Trophoblast cell (in vitro differentiated cells and primary cell): ENCODE data around the gene KCP.

ENCODE experiments used
- DNase-seq, 2 donors: peaks; one replicate each; pipeline ENCODE4 v3.0.0-alpha.2; 2016
- H2AFZ ChIP-seq: 2 replicates; pipeline ENCODE4 v1.6.1; 2013; ENCODE audit warnings: low read length, moderate library complexity, mild to moderate bottlenecking; ENCODE audit not compliant: insufficient read depth, poor library complexity
- H2AK5ac ChIP-seq: 2 replicates; pipeline ENCODE4 v1.6.1; 2013; ENCODE audit warnings: mild to moderate bottlenecking, low read length
- H2BK120ac ChIP-seq: 2 replicates; pipeline ENCODE4 v1.6.1; 2013; ENCODE audit warnings: low read length, mild to moderate bottlenecking, moderate library complexity; ENCODE audit not compliant: insufficient read depth, poor library complexity
- H2BK12ac ChIP-seq: 2 replicates; pipeline ENCODE4 v1.6.1; 2013; ENCODE audit warnings: mild to moderate bottlenecking, low read length, moderate library complexity
- H2BK5ac ChIP-seq: 2 replicates; pipeline ENCODE4 v1.6.1; 2013; ENCODE audit warnings: low read length, low read depth, moderate library complexity, mild to moderate bottlenecking; ENCODE audit not compliant: poor library complexity
- H3K14ac ChIP-seq: 2 replicates; pipeline ENCODE4 v1.6.1; 2013; ENCODE audit warnings: mild to moderate bottlenecking, low read length
- H3K18ac ChIP-seq: 2 replicates; pipeline ENCODE4 v1.6.1; 2013; ENCODE audit warnings: mild to moderate bottlenecking, low read length
- H3K23ac ChIP-seq: 2 replicates; pipeline ENCODE4 v1.6.1; 2013; ENCODE audit warnings: low read length
- H3K27ac ChIP-seq: 2 replicates; pipeline ENCODE4 v1.5.1; 2013; ENCODE audit warnings: low read depth, mild to moderate bottlenecking, inconsistent platforms, low read length, moderate library complexity
- H3K27me3 ChIP-seq: 2 replicates; pipeline ENCODE4 v1.6.1; 2013; ENCODE audit warnings: inconsistent platforms, mild to moderate bottlenecking, low read length, moderate library complexity; ENCODE audit not compliant: insufficient read depth
- H3K36me3 ChIP-seq, 2 experiments: 1 replicate in 1 of 2; 2 replicates in 1 of 2; pipeline ENCODE4 v1.6.1; 2013; ENCODE audit warnings: low read length in 2 of 2, mild to moderate bottlenecking in 2 of 2, moderate library complexity in 1 of 2; ENCODE audit not compliant: insufficient read depth in 2 of 2, control insufficient read depth in 1 of 2
- H3K4ac ChIP-seq: 2 replicates; pipeline ENCODE4 v1.6.1; 2013; ENCODE audit warnings: low read depth, mild to moderate bottlenecking, low read length, moderate library complexity
- H3K4me1 ChIP-seq, 2 experiments: 1 replicate in 1 of 2; 2 replicates in 1 of 2; pipeline ENCODE4 v1.6.1; 2013; ENCODE audit warnings: low read length in 2 of 2, mild to moderate bottlenecking in 2 of 2, moderate library complexity in 1 of 2; ENCODE audit not compliant: insufficient read depth in 2 of 2, control insufficient read depth in 1 of 2
- H3K4me2 ChIP-seq: 2 replicates; pipeline ENCODE4 v1.6.1; 2013; ENCODE audit warnings: inconsistent platforms, mild to moderate bottlenecking, low read length, moderate library complexity
- H3K4me3 ChIP-seq: 2 replicates; pipeline ENCODE4 v1.5.1; 2013; ENCODE audit warnings: mild to moderate bottlenecking, low read depth, low read length, inconsistent platforms
- H3K79me1 ChIP-seq: one replicate; pipeline ENCODE4 v1.6.1; 2013; ENCODE audit warnings: low read length
- H3K79me2 ChIP-seq: 2 replicates; pipeline ENCODE4 v1.6.1; 2013; ENCODE audit warnings: low read length, mild to moderate bottlenecking; ENCODE audit not compliant: control insufficient read depth, insufficient read depth, poor library complexity
- H3K9ac ChIP-seq: 2 replicates; pipeline ENCODE4 v1.6.1; 2013; ENCODE audit warnings: mild to moderate bottlenecking, low read length
- H3K9me3 ChIP-seq: 2 replicates; pipeline ENCODE4 v1.6.1; 2013; ENCODE audit warnings: low read depth, mild to moderate bottlenecking, control low read depth, inconsistent platforms, low read length; ENCODE audit not compliant: insufficient read depth
- H4K12ac ChIP-seq: 2 replicates; pipeline ENCODE4 v1.6.1; 2013; ENCODE audit warnings: low read depth, mild to moderate bottlenecking, low read length, moderate library complexity
- H4K8ac ChIP-seq: 2 replicates; pipeline ENCODE4 v1.6.1; 2013; ENCODE audit warnings: low read depth, mild to moderate bottlenecking, low read length, moderate library complexity
- H4K91ac ChIP-seq: one replicate; pipeline ENCODE4 v1.6.1; 2013; ENCODE audit warnings: low read depth, mild to moderate bottlenecking, low read length, moderate library complexity
- WGBS: extraction: QIAGEN DNeasy Blood & Tissue Kit; methylation state at CpG from one replicate; pipeline ENCODE4 v1.1.7; 2013; ENCODE audit warnings: missing lambda C conversion rate; ENCODE audit not compliant: insufficient read length, insufficient coverage; ENCODE audit errors: extremely low coverage; 5-methylcytosine and 5-hydroxymethylcytosine counted together

KCP gene

DNA sequence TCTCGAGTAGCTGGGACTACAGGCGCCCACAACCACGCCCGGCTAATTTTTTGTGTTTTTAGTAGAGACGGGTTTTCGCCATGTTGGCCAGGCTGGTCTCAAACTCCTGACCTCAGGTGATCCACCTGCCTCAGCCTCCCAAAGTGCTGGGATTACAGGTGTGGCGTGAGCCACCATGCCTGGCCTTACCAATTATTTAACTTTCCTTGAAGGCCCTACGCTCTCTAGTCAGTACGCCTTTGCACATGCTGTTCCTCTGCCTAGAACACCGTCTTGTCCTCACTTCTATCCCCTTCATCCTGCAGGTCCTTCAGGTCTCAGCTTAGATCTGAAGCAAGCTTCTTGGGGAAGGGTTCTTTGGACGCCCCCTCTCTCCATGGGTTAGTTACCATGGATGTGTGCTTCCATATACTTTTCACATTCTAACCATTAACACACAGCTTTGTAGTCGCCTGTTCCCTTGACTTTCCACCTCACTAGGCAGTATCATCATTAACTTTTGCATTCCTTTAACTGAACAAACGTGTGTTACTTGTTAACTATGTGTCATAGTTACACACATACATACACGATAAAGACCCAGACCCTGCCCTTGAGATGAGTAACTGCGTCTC lies 48.4 kb downstream of the KCP start:
- peaks cover 31 to 33% of the 10 kb centered on the region in 2 experiments for H3K36me3 ChIP-seq
- no peak overlapping the region for H2BK120ac ChIP-seq
- H3K18ac ChIP-seq = no peak overlapping the region
- H3K4me2 ChIP-seq = peak overlapping the region; percentile 62
- peaks cover 2 to 4% of the 10 kb centered on the region in 2 experiments for H3K4me1 ChIP-seq
- peaks cover 8% of the 10 kb centered on the region for H3K79me1 ChIP-seq
- peaks cover 4% of the 10 kb centered on the region for H3K79me2 ChIP-seq
- H3K27ac ChIP-seq = no peak overlapping the region
- DNase-seq = no peak
- H3K23ac ChIP-seq = no peak overlapping the region
- H4K91ac ChIP-seq = no peak overlapping the region
- no peak overlapping the region for H2BK12ac ChIP-seq
- no peak overlapping the region for H2BK5ac ChIP-seq
- no CpG with 5 or more reads among the region's 15 CpGs for WGBS
- no peak overlapping the region for H3K4ac ChIP-seq
- H3K27me3 ChIP-seq = no peaks in the 10 kb centered on the region
- no peak overlapping the region for H2AK5ac ChIP-seq
- no peak overlapping the region for H3K14ac ChIP-seq
- no peaks in the 10 kb centered on the region for H3K9me3 ChIP-seq
- H2AFZ ChIP-seq = no peak overlapping the region
- no peak overlapping the region for H3K4me3 ChIP-seq
- H4K8ac ChIP-seq = peak overlapping the region; percentile 12
- H3K9ac ChIP-seq = no peak overlapping the region
- no peak overlapping the region for H4K12ac ChIP-seq

DNA sequence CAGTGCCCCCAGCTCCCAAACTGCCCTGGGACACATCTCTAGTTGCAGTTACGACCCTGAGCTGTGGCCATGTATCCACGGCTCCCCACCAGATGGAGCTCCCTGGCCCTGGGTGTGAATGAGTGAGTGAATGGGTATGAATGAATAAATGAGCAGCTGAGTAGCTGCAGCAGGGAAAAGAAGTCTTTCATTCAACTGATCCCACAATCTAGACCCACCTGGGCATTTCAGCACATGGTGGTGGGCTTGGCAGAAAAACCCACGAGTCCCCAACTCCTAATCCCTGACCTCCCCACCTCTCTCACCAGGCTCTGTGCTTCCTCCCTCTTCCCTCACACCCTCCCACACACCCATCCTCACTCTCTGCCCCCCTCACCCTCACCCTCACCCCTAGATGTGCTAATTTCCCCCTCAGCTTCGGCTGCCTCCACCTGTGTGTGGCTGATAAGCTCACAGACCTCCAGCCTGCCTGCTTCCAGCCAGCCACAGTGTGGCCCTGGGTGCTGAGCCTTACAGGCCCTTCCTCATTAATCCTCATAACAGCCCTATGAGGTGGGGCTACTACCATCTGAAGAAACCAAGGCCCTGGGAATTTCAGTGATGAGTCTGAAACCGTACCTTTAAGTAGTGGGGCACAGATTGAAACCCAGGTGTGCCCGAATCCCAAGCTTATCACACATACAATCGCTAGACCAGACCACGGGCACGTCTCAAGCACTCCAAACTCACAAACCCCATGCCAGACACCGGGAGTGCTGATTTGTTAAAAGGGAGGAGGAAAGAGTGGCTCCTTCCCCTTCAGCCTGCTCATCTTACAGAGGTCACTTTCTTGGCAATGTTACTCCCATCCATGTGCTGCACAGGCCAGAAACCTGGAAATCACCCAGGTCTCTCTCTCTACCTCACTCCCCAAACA lies 50.1 kb downstream of the KCP start:
- no peak overlapping the region for H3K9ac ChIP-seq
- peaks cover 37 to 38% of the 10 kb centered on the region in 2 experiments for H3K36me3 ChIP-seq
- H3K27me3 ChIP-seq = no peaks in the 10 kb centered on the region
- H3K23ac ChIP-seq = no peak overlapping the region
- H2BK5ac ChIP-seq = no peak overlapping the region
- H2AFZ ChIP-seq = no peak overlapping the region
- no peak overlapping the region for H4K8ac ChIP-seq
- WGBS = no CpG with 5 or more reads among the region's 10 CpGs
- peaks cover 8% of the 10 kb centered on the region for H3K79me1 ChIP-seq
- peak overlapping the region; percentile 21 for H3K4me3 ChIP-seq
- H3K4me1 ChIP-seq = peaks cover 2 to 4% of the 10 kb centered on the region in 2 experiments
- no peak for DNase-seq
- H2BK120ac ChIP-seq = no peak overlapping the region
- H4K12ac ChIP-seq = no peak overlapping the region
- H3K14ac ChIP-seq = no peak overlapping the region
- H4K91ac ChIP-seq = no peak overlapping the region
- H3K4ac ChIP-seq = no peak overlapping the region
- no peak overlapping the region for H3K27ac ChIP-seq
- no peak overlapping the region for H2AK5ac ChIP-seq
- H2BK12ac ChIP-seq = no peak overlapping the region
- no peak overlapping the region for H3K4me2 ChIP-seq
- no peak overlapping the region for H3K18ac ChIP-seq
- no peaks in the 10 kb centered on the region for H3K9me3 ChIP-seq
- peaks cover 4% of the 10 kb centered on the region for H3K79me2 ChIP-seq

DNA sequence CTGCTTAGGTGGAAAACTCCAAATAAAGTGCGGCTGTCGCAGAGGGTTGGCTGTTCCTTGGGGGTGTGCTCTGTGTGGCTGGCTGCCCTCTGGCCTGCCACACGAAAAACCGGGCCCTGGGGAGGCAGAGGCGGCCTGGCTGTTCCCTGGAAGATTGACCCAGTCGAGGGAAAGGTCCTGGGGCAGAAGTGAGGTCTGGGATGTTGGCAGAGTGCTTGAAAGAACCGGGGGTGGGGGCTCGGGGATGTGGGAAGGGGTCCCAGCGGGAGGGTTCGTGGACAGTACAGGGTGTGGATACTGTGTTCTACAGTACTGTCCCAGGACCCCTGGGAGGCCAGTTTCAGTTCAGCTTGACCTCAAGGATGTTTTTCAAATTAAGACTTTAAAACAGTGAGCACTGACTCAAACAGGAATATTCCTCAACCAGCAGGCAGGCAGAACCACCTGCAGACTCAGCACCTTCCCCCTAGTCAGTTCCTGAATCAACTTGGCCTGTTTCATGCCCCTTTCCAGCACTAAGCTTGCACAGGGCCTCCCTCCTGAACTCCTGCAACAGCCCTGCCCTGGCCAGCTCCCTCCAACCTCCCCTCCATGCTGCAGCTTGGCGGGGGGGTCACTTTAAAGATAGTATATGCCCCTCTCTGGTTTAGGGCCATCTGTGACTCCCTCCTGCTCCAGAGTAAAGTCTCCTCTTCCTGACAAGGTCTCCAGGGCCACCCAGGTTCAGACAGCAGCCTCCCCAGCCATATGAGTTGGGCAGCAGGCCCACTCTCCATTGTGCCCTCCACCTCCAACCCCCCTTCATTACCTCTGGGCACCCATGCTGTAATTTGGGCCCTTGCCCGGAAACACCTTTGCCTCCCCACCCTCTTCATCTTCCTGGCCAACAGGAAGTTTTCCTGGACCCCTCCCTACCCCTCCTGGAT lies 51.0 kb downstream of the KCP start:
- Histone ChIP-seq H4K8ac (no peak overlapping the region), H3K4me2 (no peak overlapping the region), H3K18ac (no peak overlapping the region), H3K4me1 (peaks cover 2 to 4% of the 10 kb centered on the region in 2 experiments), H3K27ac (no peak overlapping the region), H3K4ac (no peak overlapping the region), H4K91ac (no peak overlapping the region), H3K14ac (no peak overlapping the region), H3K79me1 (peaks cover 8% of the 10 kb centered on the region), H3K79me2 (peaks cover 4% of the 10 kb centered on the region), H4K12ac (no peak overlapping the region), H2BK120ac (no peak overlapping the region), H3K4me3 (no peak overlapping the region), H2AK5ac (no peak overlapping the region), H3K9ac (no peak overlapping the region), H2AFZ (no peak overlapping the region), H3K36me3 (peaks cover 40 to 41% of the 10 kb centered on the region in 2 experiments), H2BK12ac (no peak overlapping the region), H3K9me3 (no peaks in the 10 kb centered on the region), H3K27me3 (no peaks in the 10 kb centered on the region), H3K23ac (no peak overlapping the region), H2BK5ac (no peak overlapping the region)
- no peak for DNase-seq
- no CpG with 5 or more reads among the region's 12 CpGs for WGBS
